Cardiac fibroblast (primary cell): ENCODE data around the gene BLOC1S6.
A peak's percentile ranks its signal among the peaks of the same experiment; 100 is the strongest.

Experiments used
- DNase-seq, 2 donors: peaks; one replicate each; pipeline versions ENCODE4 v3.0.0 to v3.0.0-alpha.2; 2010; ENCODE audit warnings: low read depth in 2 of 2
- H3K4me3 ChIP-seq, 2 donors: replicated peaks in 1 of 2; 1 replicate in 1 of 2; 2 replicates in 1 of 2; pipeline ENCODE4 v1.5.1; 2011; ENCODE audit warnings: low read depth in 2 of 2, low read length in 2 of 2, mild to moderate bottlenecking in 2 of 2, moderate library complexity in 1 of 2
- CTCF ChIP-seq: IDR thresholded peaks from one replicate; pipeline ENCODE4 v1.5.1; 2011; ENCODE audit warnings: low read depth, mild to moderate bottlenecking, low read length, inconsistent platforms

The BLOC1S6 gene

GRCh38 chr15:45587095-45587862 is at the start of gene BLOC1S6:
TSS of gene BLOC1S6 (plus strand) at chr15:45587379. CDS start at chr15:45587444, 65 bp downstream.
- peak; percentile 94 to 96 for DNase-seq
- H3K4me3 ChIP-seq: peak within 1 kb of the TSS; percentile 92 to 95
- TF ChIP-seq CTCF: no peak

- no peak for TF ChIP-seq CTCF
- no peak for DNase-seq
- no peak overlapping the region for H3K4me3 ChIP-seq
Observed at GRCh38 chr15:45539680-45540079, 47.5 kb upstream of the BLOC1S6 start.

- no peak for TF ChIP-seq CTCF
- H3K4me3 ChIP-seq: no peak overlapping the region
- DNase-seq: no peak
Observed at GRCh38 chr15:45540531-45540930, 46.6 kb upstream of the BLOC1S6 start.

- no peak for DNase-seq
- TF ChIP-seq CTCF: no peak
- H3K4me3 ChIP-seq: no peak overlapping the region
Observed at GRCh38 chr15:45543051-45543450, 44.1 kb upstream of the BLOC1S6 start.

GRCh38 chr15:45544266-45545023 is 42.7 kb upstream of the BLOC1S6 start:
- DNase-seq: no peak
- no peak for TF ChIP-seq CTCF
- H3K4me3 ChIP-seq: no peak overlapping the region

- no peak for DNase-seq
- H3K4me3 ChIP-seq: no peak overlapping the region
- no peak for TF ChIP-seq CTCF
Observed at GRCh38 chr15:45546789-45547188, 40.4 kb upstream of the BLOC1S6 start.
